OCI-LY3 (cell line): ENCODE data around the gene OR1F1.

Source experiments
- H2AFZ ChIP-seq: fragments of 200-600, 300-600 bp; shearing (Covaris generic); 2 replicates; pipeline ENCODE4 v1.6.0; 2014; ENCODE audit warnings: antibody characterized with exemption, low read depth, low read length
- H3K27ac ChIP-seq: fragments of 200-600, 300-600 bp; sonication (generic); 2 replicates; pipeline ENCODE4 v1.5.1; 2014; ENCODE audit warnings: mild to moderate bottlenecking, low read length, moderate library complexity, mixed read lengths
- H3K27me3 ChIP-seq: fragments of 200-600, 300-600 bp; sonication (generic); 2 replicates; pipeline ENCODE4 v1.6.1; 2014; ENCODE audit warnings: low read depth, low read length, mixed read lengths
- H3K36me3 ChIP-seq: fragments of 200-600, 300-600 bp; sonication (generic); replicated peaks from 2 replicates; pipeline ENCODE3; 2014; ENCODE audit warnings: low read depth, low read length, mixed read lengths
- H3K4me1 ChIP-seq: fragments of 300-600, 200-600 bp; sonication (generic); 2 replicates; pipeline ENCODE4 v1.6.1; 2014; ENCODE audit warnings: low read length, mixed read lengths
- H3K4me2 ChIP-seq: fragments of 200-600, 300-600 bp; sonication (generic); 2 replicates; pipeline ENCODE4 v1.6.1; 2014; ENCODE audit warnings: low read length, mixed read lengths
- H3K4me3 ChIP-seq: fragments of 300-600, 200-600 bp; sonication (generic); 2 replicates; pipeline ENCODE4 v1.5.1; 2014; ENCODE audit warnings: antibody characterized with exemption, mild to moderate bottlenecking, low read length, moderate library complexity
- H3K79me2 ChIP-seq: fragments of 300-600, 200-600 bp; shearing (Covaris generic); 2 replicates; pipeline ENCODE4 v1.6.1; 2014; ENCODE audit warnings: mild to moderate bottlenecking, low read length, mixed read lengths
- H3K9ac ChIP-seq: fragments of 300-600, 200-600 bp; shearing (Covaris generic); 2 replicates; pipeline ENCODE4 v1.6.0; 2014; ENCODE audit warnings: mild to moderate bottlenecking, low read length, moderate library complexity
- H3K9me3 ChIP-seq: fragments of 200-600, 300-600 bp; shearing (Covaris generic); 2 replicates; pipeline ENCODE4 v1.6.1; 2014; ENCODE audit warnings: low read length, mixed read lengths; ENCODE audit not compliant: insufficient read depth
- H4K20me1 ChIP-seq: fragments of 200-600, 300-600 bp; sonication (generic); 2 replicates; pipeline ENCODE4 v1.6.1; 2016; ENCODE audit warnings: low read length, mixed read lengths; ENCODE audit not compliant: insufficient read depth
- EZH2phosphoT487 ChIP-seq: fragments of 200-600 bp; shearing (Covaris generic); IDR thresholded peaks from 2 replicates; pipeline ENCODE4 v1.6.1; 2018; ENCODE audit warnings: antibody characterized with exemption, mixed run types, low read depth
- TF ChIP-seq, protein P1 (sequence below): fragments of 200-600, 300-600 bp; sonication (generic); IDR thresholded peaks from 2 replicates; pipeline ENCODE4 v1.5.1; 2014; ENCODE audit warnings: antibody characterized with exemption, low read length, low read depth

OR1F1 gene

DNA sequence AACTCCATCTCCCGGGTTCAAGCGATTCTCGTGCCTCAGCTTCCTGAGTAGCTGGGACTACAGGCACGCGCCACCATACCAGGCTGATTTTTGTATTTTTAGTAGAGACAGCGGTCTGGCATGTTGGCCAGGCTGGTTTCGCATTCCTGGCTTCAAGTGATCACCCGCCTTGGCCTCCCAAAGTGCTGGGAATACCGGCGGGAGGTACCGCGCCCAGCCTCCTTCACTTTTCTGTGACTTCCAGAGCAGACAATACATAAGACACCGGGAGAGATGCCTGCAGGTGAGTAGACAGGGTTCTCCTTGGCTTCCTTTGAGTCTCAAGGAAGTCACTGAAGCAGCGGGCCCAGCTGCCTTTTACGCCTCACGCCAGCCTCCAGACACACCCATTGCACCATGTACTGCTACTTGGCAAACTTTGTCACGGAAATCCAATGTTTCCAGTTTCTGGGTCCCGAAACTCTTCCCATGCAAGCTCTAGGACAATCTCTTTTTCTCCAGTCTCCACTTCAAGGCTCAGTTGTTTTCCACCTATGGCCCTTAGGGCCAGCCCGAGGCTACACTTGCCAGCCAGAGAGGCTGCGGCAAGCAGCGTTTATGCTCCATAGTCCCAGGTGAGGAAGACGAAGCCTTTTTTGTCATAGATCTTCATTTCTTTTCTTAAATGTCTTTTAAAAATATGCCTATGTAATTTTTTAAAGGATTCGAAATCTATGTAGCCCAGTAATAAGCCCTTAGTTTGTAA is 886 bp upstream of the OR1F1 start:
- Histone ChIP-seq H3K9me3 (no peaks in the 10 kb centered on the region), H3K4me3 (peak overlapping the region; percentile 59), H3K27ac (no peak overlapping the region), H3K4me1 (peaks cover 13% of the 10 kb centered on the region; the same call in 1 of the 2 replicates), H4K20me1 (no peaks in the 10 kb centered on the region), H3K79me2 (no peaks in the 10 kb centered on the region), H3K27me3 (no peaks in the 10 kb centered on the region), H3K4me2 (peak overlapping the region; percentile 49), H3K36me3 (no peaks in the 10 kb centered on the region), H3K9ac (no peak overlapping the region), H2AFZ (no peak overlapping the region)
- no peak for TF ChIP-seq EZH2phosphoT487

DNA sequence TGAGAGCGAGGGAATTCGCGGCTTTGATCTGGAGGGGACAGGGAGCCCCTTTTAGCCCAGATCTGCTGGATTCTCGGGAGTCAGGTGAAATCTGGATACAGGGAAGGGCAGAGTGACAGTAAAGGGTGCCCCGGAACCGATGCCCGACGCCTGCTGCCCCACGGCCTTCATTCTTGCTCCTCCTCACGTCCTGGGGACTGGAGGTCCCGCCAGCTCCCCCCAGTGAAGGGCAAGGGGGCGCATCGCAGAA is 596 bp downstream of the OR1F1 start:
- Histone ChIP-seq H3K9ac (no peak overlapping the region), H3K4me2 (peak overlapping the region; percentile 54; the same call in 1 of the 2 replicates), H4K20me1 (no peaks in the 10 kb centered on the region), H3K4me1 (peaks cover 13% of the 10 kb centered on the region; the same call in 1 of the 2 replicates), H3K36me3 (no peaks in the 10 kb centered on the region), H3K79me2 (no peaks in the 10 kb centered on the region), H3K27ac (no peak overlapping the region), H3K27me3 (no peaks in the 10 kb centered on the region), H3K4me3 (no peak overlapping the region), H3K9me3 (no peaks in the 10 kb centered on the region), H2AFZ (no peak overlapping the region)
- TF ChIP-seq, protein P1, sequence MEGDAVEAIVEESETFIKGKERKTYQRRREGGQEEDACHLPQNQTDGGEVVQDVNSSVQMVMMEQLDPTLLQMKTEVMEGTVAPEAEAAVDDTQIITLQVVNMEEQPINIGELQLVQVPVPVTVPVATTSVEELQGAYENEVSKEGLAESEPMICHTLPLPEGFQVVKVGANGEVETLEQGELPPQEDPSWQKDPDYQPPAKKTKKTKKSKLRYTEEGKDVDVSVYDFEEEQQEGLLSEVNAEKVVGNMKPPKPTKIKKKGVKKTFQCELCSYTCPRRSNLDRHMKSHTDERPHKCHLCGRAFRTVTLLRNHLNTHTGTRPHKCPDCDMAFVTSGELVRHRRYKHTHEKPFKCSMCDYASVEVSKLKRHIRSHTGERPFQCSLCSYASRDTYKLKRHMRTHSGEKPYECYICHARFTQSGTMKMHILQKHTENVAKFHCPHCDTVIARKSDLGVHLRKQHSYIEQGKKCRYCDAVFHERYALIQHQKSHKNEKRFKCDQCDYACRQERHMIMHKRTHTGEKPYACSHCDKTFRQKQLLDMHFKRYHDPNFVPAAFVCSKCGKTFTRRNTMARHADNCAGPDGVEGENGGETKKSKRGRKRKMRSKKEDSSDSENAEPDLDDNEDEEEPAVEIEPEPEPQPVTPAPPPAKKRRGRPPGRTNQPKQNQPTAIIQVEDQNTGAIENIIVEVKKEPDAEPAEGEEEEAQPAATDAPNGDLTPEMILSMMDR = no peak
- TF ChIP-seq EZH2phosphoT487 = no peak

DNA sequence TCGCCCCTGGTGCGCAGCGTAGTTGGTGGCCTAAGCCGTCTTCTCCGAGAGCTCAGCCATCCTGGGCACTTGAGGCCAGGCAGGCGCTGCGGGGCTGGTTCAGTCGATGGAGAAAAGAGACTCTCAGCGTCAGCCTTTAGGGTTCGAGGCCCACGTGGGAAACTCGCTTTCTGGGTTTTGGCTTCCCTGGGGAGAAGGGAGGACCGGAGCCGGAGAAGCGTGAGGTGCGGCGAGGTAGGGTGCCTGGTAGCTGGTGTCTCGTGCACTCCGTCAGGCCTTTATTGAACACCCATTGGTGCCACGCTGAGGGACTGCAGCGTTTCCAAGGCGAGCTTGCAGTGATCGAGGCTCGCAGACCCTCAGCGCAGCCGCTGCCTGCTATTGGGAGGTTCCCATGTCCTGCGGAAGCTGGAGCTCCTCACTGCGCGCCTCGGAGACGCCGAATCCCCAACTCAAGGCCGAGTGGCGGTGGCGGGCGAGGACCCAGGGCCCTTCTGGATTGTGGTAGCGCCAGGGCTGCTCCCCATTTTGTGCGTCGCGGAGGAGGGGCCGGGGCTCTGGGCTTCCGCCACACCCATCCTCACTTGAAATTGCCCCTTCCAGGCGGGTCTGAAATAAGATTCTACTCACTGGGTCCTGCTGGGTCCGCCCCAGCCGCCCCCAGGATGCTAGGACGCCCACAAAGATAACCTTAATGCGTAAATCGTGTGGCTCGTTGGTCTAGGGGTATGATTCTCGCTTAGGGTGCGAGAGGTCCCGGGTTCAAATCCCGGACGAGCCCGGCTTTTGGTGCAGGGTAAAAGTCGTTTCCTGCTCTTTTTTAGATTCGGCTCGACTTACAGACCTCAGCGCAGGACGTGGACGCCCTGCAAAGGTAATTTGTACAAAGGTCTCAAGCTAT is 1.2 kb downstream of the OR1F1 start:
- Histone ChIP-seq H3K36me3 (no peaks in the 10 kb centered on the region), H3K9me3 (no peaks in the 10 kb centered on the region), H3K79me2 (no peaks in the 10 kb centered on the region), H3K4me3 (peak overlapping the region; percentile 78), H3K4me2 (peak overlapping the region; percentile 62), H3K27ac (no peak overlapping the region), H4K20me1 (no peaks in the 10 kb centered on the region), H3K27me3 (no peaks in the 10 kb centered on the region), H2AFZ (no peak overlapping the region), H3K9ac (no peak overlapping the region), H3K4me1 (peaks cover 13% of the 10 kb centered on the region; the same call in 1 of the 2 replicates)
- TF ChIP-seq EZH2phosphoT487 = no peak
- TF ChIP-seq, protein P1 = no peak

DNA sequence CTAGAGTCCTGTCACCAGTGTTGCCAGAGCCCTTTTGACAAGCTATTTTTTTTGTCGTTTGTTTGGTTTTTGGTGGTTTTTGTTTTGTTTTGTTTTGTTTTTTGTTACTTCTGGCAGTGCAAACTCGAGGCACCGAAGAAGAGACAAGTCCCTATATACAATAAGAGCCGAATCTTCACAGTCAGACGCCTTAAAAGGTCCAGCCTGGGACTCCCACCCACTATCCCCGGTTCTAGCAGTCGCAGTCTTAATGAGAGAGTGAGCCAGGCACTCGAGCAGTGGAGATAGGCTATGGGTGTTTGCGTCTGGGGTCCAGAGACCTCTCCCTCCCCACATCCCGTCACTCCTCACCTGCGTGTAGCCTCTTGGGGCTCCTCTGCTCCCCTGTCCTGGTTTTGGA is 1.9 kb downstream of the OR1F1 start:
- peak overlapping the region; percentile 41; the same call in 1 of the 2 replicates for H2AFZ ChIP-seq
- H3K9me3 ChIP-seq = no peaks in the 10 kb centered on the region
- H3K4me2 ChIP-seq = peak overlapping the region; percentile 62
- no peak overlapping the region for H3K27ac ChIP-seq
- H3K27me3 ChIP-seq = no peaks in the 10 kb centered on the region
- H3K4me3 ChIP-seq = peak overlapping the region; percentile 78
- H4K20me1 ChIP-seq = no peaks in the 10 kb centered on the region
- TF ChIP-seq EZH2phosphoT487 = no peak
- TF ChIP-seq, protein P1 = no peak
- H3K4me1 ChIP-seq = peaks cover 13% of the 10 kb centered on the region; the same call in 1 of the 2 replicates
- H3K79me2 ChIP-seq = no peaks in the 10 kb centered on the region
- H3K36me3 ChIP-seq = no peaks in the 10 kb centered on the region
- no peak overlapping the region for H3K9ac ChIP-seq
